Measurements from ENCODE around the gene STK32B.

The STK32B gene

DNA sequence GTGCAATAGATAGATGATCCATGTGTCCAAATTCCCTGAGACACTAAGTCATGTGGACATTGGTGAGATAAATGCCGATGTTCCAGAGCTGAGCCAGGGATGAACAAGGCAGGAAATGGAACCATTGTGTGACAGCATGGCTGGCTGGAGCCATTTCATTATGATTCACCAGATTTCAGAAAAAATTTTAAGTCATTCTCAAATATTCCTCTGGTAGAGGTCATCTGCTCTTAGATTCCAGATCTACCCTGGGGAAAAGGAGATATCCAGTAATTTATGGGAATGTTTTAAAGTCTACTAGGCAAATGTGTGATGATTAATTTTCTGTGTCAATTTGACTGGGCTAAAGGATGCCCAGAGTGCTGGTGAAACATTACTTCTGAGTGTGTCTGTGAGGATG, 287.3 kb downstream of the STK32B start:
- Histone ChIP-seq H3K27ac (ENCODE audit: low read length) (no peak overlapping the region), H3K27me3 (ENCODE audit: control insufficient read depth in 1 of 2, insufficient read depth in 2 of 2, low read length in 2 of 2) (no peaks in the 10 kb centered on the region), H3K4me3 (ENCODE audit: low read length in 2 of 2) (no peak overlapping the region), H3K4me1 (ENCODE audit: control insufficient read depth, insufficient read depth, low read length) (no peaks in the 10 kb centered on the region), H3K36me3 (ENCODE audit: control insufficient read depth in 2 of 2, insufficient read depth in 2 of 2, low read length in 2 of 2) (no peaks in the 10 kb centered on the region), H3K9ac (ENCODE audit: low read length in 2 of 2) (no peak overlapping the region), H3K9me3 (ENCODE audit: control insufficient read depth in 2 of 2, low read length in 2 of 2) (peaks cover 0 to 3% of the 10 kb centered on the region in 2 donors)

- no peak overlapping the region for H3K27ac ChIP-seq (ENCODE audit: low read length)
- H3K36me3 ChIP-seq (ENCODE audit: control insufficient read depth in 2 of 2, insufficient read depth in 2 of 2, low read length in 2 of 2): no peaks in the 10 kb centered on the region
- no peaks in the 10 kb centered on the region for H3K4me1 ChIP-seq (ENCODE audit: control insufficient read depth, insufficient read depth, low read length)
- no peaks in the 10 kb centered on the region for H3K27me3 ChIP-seq (ENCODE audit: control insufficient read depth in 1 of 2, insufficient read depth in 2 of 2, low read length in 2 of 2)
- H3K4me3 ChIP-seq (ENCODE audit: low read length in 2 of 2): no peak overlapping the region
- H3K9me3 ChIP-seq (ENCODE audit: control insufficient read depth in 2 of 2, low read length in 2 of 2): peaks cover 2 to 3% of the 10 kb centered on the region in 2 donors
- H3K9ac ChIP-seq (ENCODE audit: low read length in 2 of 2): no peak overlapping the region
Observed at GRCh38 chr4:5340991-5341451, 289.7 kb downstream of the STK32B start.

- Histone ChIP-seq H3K27ac (ENCODE audit: low read length) (no peak overlapping the region), H3K4me3 (ENCODE audit: low read length in 2 of 2) (no peak overlapping the region), H3K9ac (ENCODE audit: low read length in 2 of 2) (no peak overlapping the region), H3K9me3 (ENCODE audit: control insufficient read depth in 2 of 2, low read length in 2 of 2) (peaks cover 2 to 3% of the 10 kb centered on the region in 2 donors), H3K36me3 (ENCODE audit: control insufficient read depth in 2 of 2, insufficient read depth in 2 of 2, low read length in 2 of 2) (no peaks in the 10 kb centered on the region), H3K27me3 (ENCODE audit: control insufficient read depth in 1 of 2, insufficient read depth in 2 of 2, low read length in 2 of 2) (no peaks in the 10 kb centered on the region), H3K4me1 (ENCODE audit: control insufficient read depth, insufficient read depth, low read length) (no peaks in the 10 kb centered on the region)
Observed at GRCh38 chr4:5341526-5341925, 290.2 kb downstream of the STK32B start.

DNA sequence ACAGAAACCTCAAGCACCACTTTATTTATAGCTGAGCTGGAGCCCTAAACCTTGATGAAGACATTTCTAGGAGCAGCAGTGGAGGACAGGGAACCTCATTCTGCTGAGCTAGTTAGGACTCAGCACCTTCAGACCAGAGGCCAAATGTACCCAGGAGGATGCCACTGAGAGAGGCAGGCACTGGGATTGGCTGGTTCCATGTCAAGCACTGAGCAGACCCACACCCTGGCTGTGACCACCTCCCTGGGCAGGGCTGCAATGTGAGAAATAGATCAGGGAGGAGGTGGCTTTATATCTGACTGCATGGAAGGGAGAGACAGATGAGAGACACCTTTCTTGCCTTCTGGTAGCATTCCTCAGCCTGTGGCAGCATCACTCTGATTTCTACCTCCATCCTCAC, 304.6 kb downstream of the STK32B start:
- no peaks in the 10 kb centered on the region for H3K9me3 ChIP-seq (ENCODE audit: control insufficient read depth in 2 of 2, low read length in 2 of 2)
- no peaks in the 10 kb centered on the region for H3K4me1 ChIP-seq (ENCODE audit: control insufficient read depth, insufficient read depth, low read length)
- no peak overlapping the region for H3K9ac ChIP-seq (ENCODE audit: low read length in 2 of 2)
- no peak overlapping the region for H3K4me3 ChIP-seq (ENCODE audit: low read length in 2 of 2)
- no peaks in the 10 kb centered on the region for H3K36me3 ChIP-seq (ENCODE audit: control insufficient read depth in 2 of 2, insufficient read depth in 2 of 2, low read length in 2 of 2)
- H3K27ac ChIP-seq (ENCODE audit: low read length): no peak overlapping the region
- no peaks in the 10 kb centered on the region for H3K27me3 ChIP-seq (ENCODE audit: control insufficient read depth in 1 of 2, insufficient read depth in 2 of 2, low read length in 2 of 2)

DNA sequence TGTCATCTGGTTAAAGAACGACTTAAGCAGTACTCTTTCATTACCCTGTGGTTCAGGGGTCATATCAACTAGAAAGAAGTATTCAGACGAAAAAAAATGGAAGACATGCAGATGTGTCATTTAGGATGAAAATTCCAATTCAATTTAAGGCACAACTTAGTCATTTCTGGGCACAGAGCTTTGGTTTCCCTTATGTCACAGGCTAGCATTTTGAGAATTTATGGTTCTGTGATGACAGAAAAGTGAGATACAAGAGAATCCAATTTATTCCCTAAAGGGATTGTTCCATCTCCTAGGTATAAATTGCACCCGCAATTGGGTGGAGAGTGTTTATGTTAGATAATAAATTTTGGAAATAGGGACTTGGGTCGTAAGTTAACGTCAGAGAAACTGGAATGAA, 306.6 kb downstream of the STK32B start:
- Histone ChIP-seq H3K4me1 (ENCODE audit: control insufficient read depth, insufficient read depth, low read length) (no peaks in the 10 kb centered on the region), H3K27ac (ENCODE audit: low read length) (no peak overlapping the region), H3K9ac (ENCODE audit: low read length in 2 of 2) (no peak overlapping the region), H3K36me3 (ENCODE audit: control insufficient read depth in 2 of 2, insufficient read depth in 2 of 2, low read length in 2 of 2) (no peaks in the 10 kb centered on the region), H3K4me3 (ENCODE audit: low read length in 2 of 2) (no peak overlapping the region), H3K27me3 (ENCODE audit: control insufficient read depth in 1 of 2, insufficient read depth in 2 of 2, low read length in 2 of 2) (no peaks in the 10 kb centered on the region), H3K9me3 (ENCODE audit: control insufficient read depth in 2 of 2, low read length in 2 of 2) (no peaks in the 10 kb centered on the region)

DNA sequence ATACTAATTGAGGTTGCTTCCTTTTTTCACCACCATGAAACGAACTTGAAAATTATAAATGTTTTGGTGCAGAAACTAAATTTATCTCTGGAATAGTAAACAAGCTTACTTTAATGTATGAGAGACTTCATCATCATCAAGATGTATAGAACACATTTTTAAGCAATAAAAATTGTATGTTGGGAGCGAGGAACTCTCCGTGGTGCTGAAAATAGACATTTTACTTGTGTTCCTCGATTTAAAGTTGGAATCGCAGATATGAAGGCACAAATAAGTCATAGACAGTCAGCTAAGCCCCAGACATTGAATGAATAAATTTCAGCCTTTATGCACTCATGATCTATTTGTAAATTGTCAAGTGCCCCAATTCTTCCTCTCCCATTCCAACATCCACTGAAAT, 310.7 kb downstream of the STK32B start:
- H3K27ac ChIP-seq (ENCODE audit: low read length): no peak overlapping the region

DNA sequence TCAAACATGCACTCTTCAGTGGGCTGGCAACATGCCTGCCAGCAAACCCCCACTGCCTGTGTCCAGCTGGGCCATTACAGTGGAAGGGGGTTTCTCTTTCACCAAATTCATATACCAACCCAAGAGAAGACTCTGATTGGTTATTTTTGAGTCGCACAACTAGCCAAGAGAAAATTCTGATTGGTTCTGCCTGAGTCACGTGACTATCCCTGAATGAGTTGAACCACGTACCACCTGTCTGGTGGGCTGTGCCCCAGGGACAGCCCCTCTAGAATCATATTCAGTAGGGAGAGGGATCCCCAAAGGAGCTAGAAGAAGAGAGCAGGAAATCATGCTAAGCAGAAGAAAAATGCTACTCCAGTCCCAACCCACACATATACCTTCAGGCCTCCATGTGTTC, 313.1 kb downstream of the STK32B start:
- Histone ChIP-seq H3K4me1 (ENCODE audit: control insufficient read depth, insufficient read depth, low read length) (no peaks in the 10 kb centered on the region), H3K27ac (ENCODE audit: low read length) (no peak overlapping the region), H3K9ac (ENCODE audit: low read length in 2 of 2) (no peak overlapping the region), H3K27me3 (ENCODE audit: control insufficient read depth in 1 of 2, insufficient read depth in 2 of 2, low read length in 2 of 2) (no peaks in the 10 kb centered on the region), H3K4me3 (ENCODE audit: low read length in 2 of 2) (no peak overlapping the region), H3K9me3 (ENCODE audit: control insufficient read depth in 2 of 2, low read length in 2 of 2) (no peaks in the 10 kb centered on the region), H3K36me3 (ENCODE audit: control insufficient read depth in 2 of 2, insufficient read depth in 2 of 2, low read length in 2 of 2) (no peaks in the 10 kb centered on the region)

More for the DNA sequence above, 310.7 kb downstream of the STK32B start:
- Histone ChIP-seq H3K4me1 (ENCODE audit: control insufficient read depth, insufficient read depth, low read length) (no peaks in the 10 kb centered on the region), H3K9me3 (ENCODE audit: control insufficient read depth in 2 of 2, low read length in 2 of 2) (no peaks in the 10 kb centered on the region), H3K9ac (ENCODE audit: low read length in 2 of 2) (no peak overlapping the region), H3K36me3 (ENCODE audit: control insufficient read depth in 2 of 2, insufficient read depth in 2 of 2, low read length in 2 of 2) (no peaks in the 10 kb centered on the region), H3K4me3 (ENCODE audit: low read length in 2 of 2) (no peak overlapping the region), H3K27me3 (ENCODE audit: control insufficient read depth in 1 of 2, insufficient read depth in 2 of 2, low read length in 2 of 2) (no peaks in the 10 kb centered on the region)

DNA sequence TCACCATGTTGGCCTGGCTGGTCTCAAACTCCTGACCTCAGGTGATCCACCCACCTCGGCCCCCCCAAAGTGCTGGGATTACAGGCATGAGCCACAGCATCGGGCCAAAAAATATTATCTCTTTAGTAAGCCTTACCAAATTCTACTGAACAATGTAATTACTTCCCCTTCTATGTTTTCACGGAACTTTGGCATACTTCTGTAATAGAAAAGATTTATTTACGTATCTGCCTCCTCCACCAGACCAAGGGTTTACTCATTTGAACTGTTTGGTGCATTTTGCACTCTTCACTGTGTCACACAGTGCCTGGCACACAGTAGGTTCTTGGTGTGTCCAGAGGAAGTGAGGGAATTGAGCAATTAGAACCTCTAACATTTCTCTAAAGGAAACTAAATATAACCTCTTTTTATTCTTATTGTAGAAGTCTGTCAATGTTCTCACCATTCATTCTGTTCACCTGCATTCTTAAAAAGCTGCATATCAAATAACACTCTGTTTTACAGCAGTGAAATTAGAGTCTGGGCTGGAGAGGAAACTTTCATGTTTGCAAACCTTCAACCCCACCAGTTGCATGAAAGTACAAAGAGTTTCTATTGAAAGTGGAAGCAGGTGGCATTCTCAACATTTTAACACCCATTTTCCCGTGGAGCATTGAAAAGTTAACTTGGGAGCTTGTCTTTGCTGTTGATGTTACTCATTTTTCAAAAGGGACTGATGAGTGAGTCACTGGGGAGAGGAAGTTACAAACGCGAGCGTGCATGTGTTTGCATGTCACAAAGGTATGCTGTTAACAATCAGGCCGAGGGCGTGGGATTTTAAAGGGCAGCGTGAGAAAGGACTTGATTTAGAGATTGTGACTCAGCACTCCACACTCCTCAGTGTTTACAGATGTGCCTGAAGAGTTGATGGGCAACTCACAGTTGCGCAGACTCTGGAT, 314.1 kb downstream of the STK32B start:
- no peak overlapping the region for H3K4me3 ChIP-seq (ENCODE audit: low read length in 2 of 2)
- H3K27me3 ChIP-seq (ENCODE audit: control insufficient read depth in 1 of 2, insufficient read depth in 2 of 2, low read length in 2 of 2): no peaks in the 10 kb centered on the region
- H3K27ac ChIP-seq (ENCODE audit: low read length): no peak overlapping the region
- no peak overlapping the region for H3K9ac ChIP-seq (ENCODE audit: low read length in 2 of 2)
- H3K36me3 ChIP-seq (ENCODE audit: control insufficient read depth in 2 of 2, insufficient read depth in 2 of 2, low read length in 2 of 2): no peaks in the 10 kb centered on the region
- H3K4me1 ChIP-seq (ENCODE audit: control insufficient read depth, insufficient read depth, low read length): no peaks in the 10 kb centered on the region
- H3K9me3 ChIP-seq (ENCODE audit: control insufficient read depth in 2 of 2, low read length in 2 of 2): no peaks in the 10 kb centered on the region

GRCh38 chr4:5366009-5366386, 314.7 kb downstream of the STK32B start:
- Histone ChIP-seq H3K4me3 (ENCODE audit: low read length in 2 of 2) (no peak overlapping the region), H3K27me3 (ENCODE audit: control insufficient read depth in 1 of 2, insufficient read depth in 2 of 2, low read length in 2 of 2) (no peaks in the 10 kb centered on the region), H3K4me1 (ENCODE audit: control insufficient read depth, insufficient read depth, low read length) (no peaks in the 10 kb centered on the region), H3K27ac (ENCODE audit: low read length) (no peak overlapping the region), H3K9ac (ENCODE audit: low read length in 2 of 2) (no peak overlapping the region), H3K9me3 (ENCODE audit: control insufficient read depth in 2 of 2, low read length in 2 of 2) (no peaks in the 10 kb centered on the region), H3K36me3 (ENCODE audit: control insufficient read depth in 2 of 2, insufficient read depth in 2 of 2, low read length in 2 of 2) (no peaks in the 10 kb centered on the region)

DNA sequence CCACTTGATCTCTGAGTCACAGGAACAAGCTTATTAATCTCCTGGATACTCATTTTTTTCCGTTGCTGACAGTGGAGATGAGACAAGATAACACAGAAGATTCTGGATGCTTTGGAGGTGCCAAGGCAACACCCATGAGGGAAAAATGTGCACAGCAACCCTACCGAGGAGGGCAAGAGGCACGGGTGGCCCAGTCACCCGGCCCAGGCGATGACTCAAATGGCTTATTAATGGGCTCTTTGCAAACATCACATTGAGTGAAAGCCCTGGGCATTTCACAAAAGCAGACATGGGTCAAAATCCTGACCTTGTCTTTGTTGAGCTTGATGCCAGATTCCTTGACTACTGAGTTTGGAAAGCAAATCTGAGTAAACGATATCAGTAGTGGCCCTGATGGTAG, 315.1 kb downstream of the STK32B start:
- Histone ChIP-seq H3K4me1 (ENCODE audit: control insufficient read depth, insufficient read depth, low read length) (no peaks in the 10 kb centered on the region), H3K9me3 (ENCODE audit: control insufficient read depth in 2 of 2, low read length in 2 of 2) (no peaks in the 10 kb centered on the region), H3K36me3 (ENCODE audit: control insufficient read depth in 2 of 2, insufficient read depth in 2 of 2, low read length in 2 of 2) (no peaks in the 10 kb centered on the region), H3K27ac (ENCODE audit: low read length) (no peak overlapping the region), H3K4me3 (ENCODE audit: low read length in 2 of 2) (no peak overlapping the region), H3K9ac (ENCODE audit: low read length in 2 of 2) (no peak overlapping the region), H3K27me3 (ENCODE audit: control insufficient read depth in 1 of 2, insufficient read depth in 2 of 2, low read length in 2 of 2) (no peaks in the 10 kb centered on the region)

GRCh38 chr4:5368426-5368825, 317.1 kb downstream of the STK32B start:
- peaks cover 0 to 5% of the 10 kb centered on the region in 2 donors for H3K9me3 ChIP-seq (ENCODE audit: control insufficient read depth in 2 of 2, low read length in 2 of 2)
- no peaks in the 10 kb centered on the region for H3K4me1 ChIP-seq (ENCODE audit: control insufficient read depth, insufficient read depth, low read length)
- H3K27me3 ChIP-seq (ENCODE audit: control insufficient read depth in 1 of 2, insufficient read depth in 2 of 2, low read length in 2 of 2): no peaks in the 10 kb centered on the region
- H3K27ac ChIP-seq (ENCODE audit: low read length): no peak overlapping the region
- no peak overlapping the region for H3K9ac ChIP-seq (ENCODE audit: low read length in 2 of 2)
- no peaks in the 10 kb centered on the region for H3K36me3 ChIP-seq (ENCODE audit: control insufficient read depth in 2 of 2, insufficient read depth in 2 of 2, low read length in 2 of 2)
- H3K4me3 ChIP-seq (ENCODE audit: low read length in 2 of 2): no peak overlapping the region

Measured in stomach smooth muscle (tissue), 2 donors.